Cardiac muscle cell (in vitro differentiated cells and primary cell): Measurements from ENCODE around the gene ENO3. TPM values are rescaled to one million over a fixed set of nuclear protein-coding genes. Genes with fewer than 3 reads are reported as not detected.

Experiments
- DNase-seq, 2 donors: peaks; one replicate each; pipeline versions ENCODE4 v3.0.0 to v3.0.0-alpha.2; 2010 to 2017; ENCODE audit warnings: low read depth in 1 of 2, low spot score in 1 of 2
- H3K27ac ChIP-seq: fragments of 200-600 bp; sonication (generic); 2 replicates; pipeline ENCODE4 v1.5.1; 2016
- H3K27me3 ChIP-seq: fragments of 200-600 bp; sonication (generic); 2 replicates; pipeline ENCODE4 v1.6.0; 2016; ENCODE audit warnings: control low read depth
- H3K36me3 ChIP-seq: fragments of 200-600 bp; sonication (generic); 2 replicates; pipeline ENCODE4 v1.5.1; 2016; ENCODE audit warnings: control low read depth
- H3K4me1 ChIP-seq: fragments of 200-600 bp; sonication (generic); 2 replicates; pipeline ENCODE4 v1.8.1; 2017; ENCODE audit warnings: low read depth, mild to moderate bottlenecking, mixed run types
- H3K4me3 ChIP-seq: fragments of 200-600 bp; sonication (generic); 2 replicates; pipeline ENCODE4 v1.5.1; 2016; ENCODE audit warnings: mild to moderate bottlenecking
- H3K9me3 ChIP-seq: fragments of 200-600 bp; sonication (generic); 2 replicates; pipeline ENCODE4 v1.5.1; 2017; ENCODE audit warnings: low read depth, mild to moderate bottlenecking, control low read depth
- CTCF ChIP-seq: IDR thresholded peaks from 2 replicates; pipeline ENCODE4 v1.5.1; 2012; ENCODE audit warnings: low read depth, mild to moderate bottlenecking, low read length
- polyA plus RNA-seq: library from polyadenylated mRNA; unstranded; fragments of >200 nt; fragmentation: Nextera tagmentation; extraction: Ambion mirVana; gene quantifications from 2 replicates; pipeline ENCODE4 v1.2.1, GENCODE V29; 2016
- total RNA-seq: library from RNA; depleted of rRNA; stranded (reverse); fragments of >200 nt; gene quantifications from 2 replicates; pipeline ENCODE4 v1.2.3, GENCODE V29; 2016

The ENO3 gene
- total and polyA plus RNA-seq, 2 experiments from 2014 or later: 595 to 1,853 TPM

GRCh38 chr17:4946312-4946976, 4.5 kb upstream of the ENO3 start:
- no peak for TF ChIP-seq CTCF

GRCh38 chr17:4947010-4947410, 3.9 kb upstream of the ENO3 start:
- TF ChIP-seq CTCF: no peak
- H3K27ac ChIP-seq: peak overlapping the region; percentile 94
- peak overlapping the region; percentile 96 for H3K4me3 ChIP-seq
- peak in 1 of 2 donors; percentile 60 for DNase-seq
- H3K4me1 ChIP-seq: peaks cover 22% of the 10 kb centered on the region
- H3K9me3 ChIP-seq: no peaks in the 10 kb centered on the region
- no peaks in the 10 kb centered on the region for H3K27me3 ChIP-seq
- H3K36me3 ChIP-seq: peaks cover 32% of the 10 kb centered on the region

More at GRCh38 chr17:4946312-4946976, 4.5 kb upstream of the ENO3 start:
- peak overlapping the region; percentile 96 for H3K4me3 ChIP-seq
- no peaks in the 10 kb centered on the region for H3K27me3 ChIP-seq
- peak overlapping the region; percentile 94 for H3K27ac ChIP-seq
- H3K4me1 ChIP-seq: peaks cover 19% of the 10 kb centered on the region
- H3K36me3 ChIP-seq: peaks cover 32% of the 10 kb centered on the region
- no peaks in the 10 kb centered on the region for H3K9me3 ChIP-seq
- DNase-seq: no peak

GRCh38 chr17:4947411-4948165, 3.3 kb upstream of the ENO3 start:
- Histone ChIP-seq H3K4me3 (peak overlapping the region; percentile 96), H3K9me3 (no peaks in the 10 kb centered on the region), H3K36me3 (peaks cover 28% of the 10 kb centered on the region), H3K4me1 (peaks cover 27% of the 10 kb centered on the region), H3K27ac (peak overlapping the region; percentile 94), H3K27me3 (no peaks in the 10 kb centered on the region)
- TF ChIP-seq CTCF: no peak
- peak; percentile 60 to 62 for DNase-seq

- DNase-seq: peak; percentile 88 to 97
- Histone ChIP-seq H3K9me3 (no peaks in the 10 kb centered on the region), H3K4me3 (peak within 1 kb of the TSS; percentile 96), H3K27ac (peak within 1 kb of the TSS; percentile 94), H3K27me3 (no peaks in the 10 kb centered on the region), H3K4me1 (peaks cover 35% of the 10 kb centered on the region), H3K36me3 (peaks cover 26% of the 10 kb centered on the region)
- no peak for TF ChIP-seq CTCF
Observed at GRCh38 chr17:4948166-4948930, 2.6 kb upstream of the ENO3 start, which contains the start of gene PFN1. PFN1 (minus strand) TSS chr17:4948530; CDS start chr17:4948394, 136 bp downstream.

- Histone ChIP-seq H3K27ac (peak overlapping the region; percentile 94), H3K4me3 (peak overlapping the region; percentile 96), H3K9me3 (no peaks in the 10 kb centered on the region), H3K4me1 (peaks cover 41% of the 10 kb centered on the region), H3K27me3 (no peaks in the 10 kb centered on the region), H3K36me3 (peaks cover 29% of the 10 kb centered on the region)
- no peak for TF ChIP-seq CTCF
- DNase-seq: peak; percentile 92 to 95
Observed at GRCh38 chr17:4948931-4949320, 2.0 kb upstream of the ENO3 start.
